ENCODE results near the gene XPO6. TPM values are rescaled to one million over a fixed set of nuclear protein-coding genes. Genes with fewer than 3 reads are reported as not detected.

The XPO6 gene
- total RNA-seq, 1 experiment from 2014 or later: 112 TPM

DNA sequence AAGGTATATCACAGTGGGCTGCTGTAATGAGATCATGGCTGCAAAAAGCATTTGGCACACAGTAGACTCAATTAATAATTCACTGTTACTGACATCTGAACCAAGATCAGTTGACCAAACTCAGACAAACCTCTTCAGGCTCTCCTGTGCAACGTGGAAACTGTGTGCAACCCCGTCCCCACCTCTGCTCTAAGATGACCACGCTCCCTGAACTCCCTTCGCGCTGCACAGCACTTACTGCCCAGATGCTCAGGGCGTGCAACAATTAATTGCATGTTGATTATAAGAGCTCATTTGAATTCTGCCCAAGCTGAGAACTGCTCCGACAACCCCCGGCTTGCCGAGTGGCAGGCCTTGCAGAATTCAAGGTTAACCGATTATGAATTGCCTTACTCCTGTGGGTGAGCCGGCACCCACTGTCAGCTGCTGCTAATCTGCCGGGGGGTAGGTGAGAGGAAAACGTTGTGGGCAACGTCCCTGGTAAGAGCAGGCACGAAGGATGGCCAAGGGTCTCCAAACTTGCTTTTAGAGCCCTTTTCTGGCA, 147.0 kb downstream of the XPO6 start:
- Histone ChIP-seq H3K9me3 (no peaks in the 10 kb centered on the region), H3K27me3 (replicated peaks; ENCODE audit: control insufficient read depth, insufficient read depth, low read length) (no peaks in the 10 kb centered on the region), H3K4me1 (no peaks in the 10 kb centered on the region), H3K4me3 (ENCODE audit: low read depth, low read length) (no peak overlapping the region), H3K36me3 (ENCODE audit: control insufficient read depth, insufficient read depth, low read length) (no peaks in the 10 kb centered on the region)
- ChIA-PET CTCF (no interaction called here), POLR2A (no interaction called here)
- no peaks in the 10 kb centered on the region for H3K4me1 Mint-ChIP-seq (ENCODE audit: low read depth, unreplicated experiment)
- BruUV-seq (replicated peaks): no TSS peak
- peaks cover 22% of the 10 kb centered on the region for H3K27me3 Mint-ChIP-seq (ENCODE audit: insufficient read depth, unreplicated experiment)
- DNase-seq: no peak
- intact Hi-C loops (cut with micrococcal nuclease; ENCODE audit: unreplicated experiment): no loop called here
- TF ChIP-seq, protein P1, sequence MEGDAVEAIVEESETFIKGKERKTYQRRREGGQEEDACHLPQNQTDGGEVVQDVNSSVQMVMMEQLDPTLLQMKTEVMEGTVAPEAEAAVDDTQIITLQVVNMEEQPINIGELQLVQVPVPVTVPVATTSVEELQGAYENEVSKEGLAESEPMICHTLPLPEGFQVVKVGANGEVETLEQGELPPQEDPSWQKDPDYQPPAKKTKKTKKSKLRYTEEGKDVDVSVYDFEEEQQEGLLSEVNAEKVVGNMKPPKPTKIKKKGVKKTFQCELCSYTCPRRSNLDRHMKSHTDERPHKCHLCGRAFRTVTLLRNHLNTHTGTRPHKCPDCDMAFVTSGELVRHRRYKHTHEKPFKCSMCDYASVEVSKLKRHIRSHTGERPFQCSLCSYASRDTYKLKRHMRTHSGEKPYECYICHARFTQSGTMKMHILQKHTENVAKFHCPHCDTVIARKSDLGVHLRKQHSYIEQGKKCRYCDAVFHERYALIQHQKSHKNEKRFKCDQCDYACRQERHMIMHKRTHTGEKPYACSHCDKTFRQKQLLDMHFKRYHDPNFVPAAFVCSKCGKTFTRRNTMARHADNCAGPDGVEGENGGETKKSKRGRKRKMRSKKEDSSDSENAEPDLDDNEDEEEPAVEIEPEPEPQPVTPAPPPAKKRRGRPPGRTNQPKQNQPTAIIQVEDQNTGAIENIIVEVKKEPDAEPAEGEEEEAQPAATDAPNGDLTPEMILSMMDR (IDR thresholded peaks at IDR 0.05; ENCODE audit: insufficient read depth in 1 of 2, low read depth in 1 of 2, low read length in 1 of 2, severe bottlenecking in 1 of 2, unreplicated experiment in 1 of 2): no peak
- H3K36me3 Mint-ChIP-seq (ENCODE audit: insufficient read depth, unreplicated experiment): no peaks in the 10 kb centered on the region
- H3K27ac Mint-ChIP-seq (ENCODE audit: unreplicated experiment): no peak overlapping the region
- no peaks in the 10 kb centered on the region for H3K9me3 Mint-ChIP-seq (ENCODE audit: unreplicated experiment)
- no peak overlapping the region for H3K4me3 Mint-ChIP-seq (ENCODE audit: unreplicated experiment)

DNA sequence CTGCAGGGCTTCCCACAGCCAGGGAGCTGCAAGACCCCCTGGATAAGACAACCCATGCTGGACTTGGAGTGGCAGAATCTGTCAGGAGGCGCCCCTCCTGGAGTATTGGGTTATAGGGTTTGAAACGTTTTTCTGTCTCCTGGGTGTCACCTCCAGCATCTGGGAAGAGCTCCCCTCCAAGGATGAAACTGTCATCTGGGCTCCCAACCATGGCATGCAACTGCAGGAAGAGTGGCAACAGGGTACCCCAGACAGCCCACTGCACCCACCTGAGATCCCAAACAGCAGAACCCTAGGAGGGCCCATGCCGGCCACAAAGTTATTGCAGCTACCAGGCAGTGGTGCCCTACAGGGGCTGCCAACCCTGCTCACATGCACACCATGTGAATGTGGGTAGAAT, 147.6 kb downstream of the XPO6 start:
- intact Hi-C loops (cut with micrococcal nuclease; ENCODE audit: unreplicated experiment): no loop called here
- no peak overlapping the region for H3K4me3 Mint-ChIP-seq (ENCODE audit: unreplicated experiment)

DNA sequence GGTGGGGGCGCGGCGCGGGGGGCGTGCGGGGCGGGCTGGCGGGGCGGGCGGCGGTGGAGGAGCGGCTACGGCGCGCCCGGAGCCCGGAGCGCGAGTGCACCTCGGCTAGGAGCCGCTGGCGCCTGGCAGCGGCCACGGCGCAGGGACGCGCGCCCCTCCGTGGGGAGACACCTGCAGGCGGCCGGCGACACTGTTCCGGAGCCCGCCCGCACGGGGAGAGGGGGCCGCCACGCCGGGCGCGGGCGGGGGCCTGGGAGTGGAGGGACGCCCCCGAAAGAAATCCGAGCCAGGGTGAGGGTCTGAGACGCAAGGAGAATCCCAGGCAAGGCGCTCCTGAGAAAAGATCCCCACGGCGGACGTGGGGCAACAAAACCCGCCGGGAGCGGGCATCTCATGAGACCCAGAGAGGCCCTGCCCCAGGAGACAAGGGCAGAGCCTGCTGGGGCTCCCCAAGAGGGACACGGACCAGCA, 148.1 kb downstream of the XPO6 start, which contains the start of gene GSG1L:
Gene GSG1L, minus strand, starts transcription at position 124 of the 471 bp plus-strand sequence. CDS start 290 bp downstream, outside the sequence.
- Histone ChIP-seq H3K9me3 (no peaks in the 10 kb centered on the region), H3K27me3 (replicated peaks; ENCODE audit: control insufficient read depth, insufficient read depth, low read length) (no peaks in the 10 kb centered on the region), H3K4me1 (no peaks in the 10 kb centered on the region), H3K36me3 (ENCODE audit: control insufficient read depth, insufficient read depth, low read length) (no peaks in the 10 kb centered on the region), H3K4me3 (ENCODE audit: low read depth, low read length) (no peak within 1 kb of the TSS)
- BruUV-seq (replicated peaks): no TSS peak
- Mint-ChIP-seq H3K36me3 (ENCODE audit: insufficient read depth, unreplicated experiment) (no peaks in the 10 kb centered on the region), H3K4me3 (ENCODE audit: unreplicated experiment) (no peak within 1 kb of the TSS), H3K27ac (ENCODE audit: unreplicated experiment) (no peak within 1 kb of the TSS), H3K9me3 (ENCODE audit: unreplicated experiment) (no peaks in the 10 kb centered on the region), H3K4me1 (ENCODE audit: low read depth, unreplicated experiment) (no peaks in the 10 kb centered on the region), H3K27me3 (ENCODE audit: insufficient read depth, unreplicated experiment) (peaks cover 30% of the 10 kb centered on the region)
- TF ChIP-seq, protein P1 (IDR thresholded peaks at IDR 0.05; ENCODE audit: insufficient read depth in 1 of 2, low read depth in 1 of 2, low read length in 1 of 2, severe bottlenecking in 1 of 2, unreplicated experiment in 1 of 2): no peak
- intact Hi-C loops (cut with micrococcal nuclease; ENCODE audit: unreplicated experiment): no loop called here
- ChIA-PET CTCF (no interaction called here), POLR2A (no interaction called here)
- peak in 1 of 2 experiments; percentile 11 for DNase-seq

More for the DNA sequence above, 147.6 kb downstream of the XPO6 start:
- Histone ChIP-seq H3K4me1 (no peaks in the 10 kb centered on the region), H3K4me3 (ENCODE audit: low read depth, low read length) (no peak overlapping the region), H3K36me3 (ENCODE audit: control insufficient read depth, insufficient read depth, low read length) (no peaks in the 10 kb centered on the region), H3K27me3 (replicated peaks; ENCODE audit: control insufficient read depth, insufficient read depth, low read length) (no peaks in the 10 kb centered on the region), H3K9me3 (no peaks in the 10 kb centered on the region)
- H3K36me3 Mint-ChIP-seq (ENCODE audit: insufficient read depth, unreplicated experiment): no peaks in the 10 kb centered on the region
- TF ChIP-seq, protein P1 (IDR thresholded peaks at IDR 0.05; ENCODE audit: insufficient read depth in 1 of 2, low read depth in 1 of 2, low read length in 1 of 2, severe bottlenecking in 1 of 2, unreplicated experiment in 1 of 2): no peak
- POLR2A ChIA-PET: no interaction called here
- DNase-seq: no peak
- H3K27me3 Mint-ChIP-seq (ENCODE audit: insufficient read depth, unreplicated experiment): peaks cover 27% of the 10 kb centered on the region
- CTCF ChIA-PET: no interaction called here
- no TSS peak for BruUV-seq (replicated peaks)
- no peaks in the 10 kb centered on the region for H3K4me1 Mint-ChIP-seq (ENCODE audit: low read depth, unreplicated experiment)
- no peak overlapping the region for H3K27ac Mint-ChIP-seq (ENCODE audit: unreplicated experiment)
- no peaks in the 10 kb centered on the region for H3K9me3 Mint-ChIP-seq (ENCODE audit: unreplicated experiment)

Data from Caco-2 (cell line).